ENCODE measurements around the gene HNF1B.
A peak's percentile ranks its signal among the peaks of the same experiment; 100 is the strongest.

Gene HNF1B

DNA sequence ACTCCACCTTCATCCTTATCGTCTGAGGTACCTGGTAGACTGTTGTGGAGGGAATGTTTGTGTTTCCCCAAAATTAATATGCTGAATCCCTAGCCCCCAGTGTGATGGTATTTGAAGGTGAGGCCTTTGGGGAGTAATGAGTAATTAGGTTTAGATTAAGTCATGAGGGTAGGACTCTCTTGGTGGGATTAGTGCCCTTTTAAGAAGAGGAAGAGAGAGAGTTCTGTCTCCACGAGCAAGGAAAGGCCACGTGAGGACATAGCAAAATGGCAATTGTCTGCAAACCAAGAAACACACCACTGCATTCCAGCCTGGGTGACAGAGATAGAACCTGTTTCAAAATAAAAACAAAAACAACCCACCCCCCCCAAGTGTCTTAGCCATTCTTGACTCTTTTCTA is 80.6 kb downstream of the HNF1B start:
- no peak for DNase-seq

DNA sequence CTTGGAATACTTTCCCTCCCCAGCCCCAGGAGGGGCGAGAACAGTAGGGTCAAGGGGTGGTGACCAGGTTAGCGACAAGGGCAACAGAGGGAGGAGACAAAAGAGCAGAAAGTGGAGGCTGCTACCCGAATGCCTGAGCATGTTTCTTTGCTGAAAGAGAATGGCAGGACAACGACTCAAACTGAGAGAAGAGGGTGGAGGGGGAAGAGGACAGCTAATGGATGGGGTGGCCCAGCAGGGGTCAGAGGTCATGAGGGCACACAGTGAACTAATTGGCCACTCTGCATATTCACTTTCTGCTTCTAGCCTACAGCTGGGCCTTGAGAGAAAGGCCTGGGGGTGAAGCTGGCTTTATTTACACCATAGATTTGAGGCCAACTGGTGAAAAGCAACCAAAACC is 82.5 kb downstream of the HNF1B start:
- DNase-seq = no peak

DNA sequence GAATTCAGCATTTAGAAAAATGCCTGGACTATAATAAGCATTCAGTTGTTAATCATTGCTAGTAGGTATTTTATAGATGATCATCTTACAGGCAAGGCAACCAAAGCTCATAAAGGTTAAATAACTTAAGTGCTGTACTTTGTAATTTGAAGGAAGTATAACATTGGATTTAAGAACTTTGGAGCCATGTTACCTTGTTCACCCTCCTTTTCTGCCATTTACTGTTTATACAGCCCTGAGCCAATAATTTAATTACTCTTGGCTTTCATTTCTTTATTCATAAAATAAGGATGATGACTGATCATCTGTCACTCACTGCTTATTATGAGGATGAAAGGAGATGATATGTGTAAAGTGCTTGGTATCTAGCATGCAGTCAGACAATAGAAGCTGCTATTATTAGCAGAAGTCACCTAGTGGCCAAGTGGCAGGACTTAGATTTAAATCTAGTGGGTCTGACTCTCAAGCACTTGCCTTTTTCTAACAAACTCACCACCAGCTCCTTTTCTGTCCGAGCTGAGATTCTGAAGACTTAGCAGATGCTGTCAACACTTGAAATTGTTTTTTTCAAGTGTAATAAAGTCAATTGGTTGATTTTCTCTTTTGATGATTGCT is 83.4 kb downstream of the HNF1B start:
- no peak for DNase-seq

DNA sequence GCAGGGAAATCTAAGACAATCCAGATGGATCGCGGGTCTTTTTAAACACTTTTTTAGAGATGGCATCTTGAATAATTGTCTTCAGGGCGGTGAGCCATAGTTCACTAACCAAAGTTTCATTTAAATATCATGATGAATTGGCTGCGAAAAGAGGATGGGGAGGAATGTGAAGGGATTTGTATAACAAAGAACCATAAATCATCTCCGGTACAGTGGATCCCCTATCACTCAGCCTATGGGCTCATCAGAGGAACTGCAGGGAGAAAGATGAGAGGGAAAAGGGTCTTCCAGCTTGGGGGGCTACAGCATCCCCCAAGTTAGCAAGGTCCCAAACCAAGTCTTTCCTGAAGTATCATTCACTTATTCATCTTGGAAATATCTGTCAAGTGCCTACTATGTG is 84.9 kb downstream of the HNF1B start:
- no peak for DNase-seq

DNA sequence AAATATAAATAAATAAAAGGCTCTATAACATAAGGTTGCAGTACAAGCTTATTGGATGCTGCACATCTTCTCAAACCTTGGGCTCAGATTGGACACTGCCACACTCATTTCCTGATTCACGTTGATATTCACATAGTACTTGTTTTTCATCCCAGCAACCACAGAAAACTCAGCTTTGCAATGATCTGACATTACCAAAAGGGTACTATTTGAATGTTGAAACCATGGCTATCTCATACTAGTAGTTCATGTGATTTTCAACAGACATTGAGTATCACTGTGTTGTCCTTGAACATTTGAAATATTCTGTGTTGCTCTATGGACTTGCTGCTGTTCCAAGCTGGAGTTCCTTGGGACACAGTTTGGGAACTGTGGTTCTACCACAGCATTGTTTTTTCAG is 87.7 kb downstream of the HNF1B start:
- DNase-seq = no peak

- no peak for DNase-seq
These were observed 93.0 kb downstream of the HNF1B start for GRCh38 chr17:37651849-37652248.

GRCh38 chr17:37650419-37651003 is 94.3 kb downstream of the HNF1B start:
- DNase-seq = no peak

DNA sequence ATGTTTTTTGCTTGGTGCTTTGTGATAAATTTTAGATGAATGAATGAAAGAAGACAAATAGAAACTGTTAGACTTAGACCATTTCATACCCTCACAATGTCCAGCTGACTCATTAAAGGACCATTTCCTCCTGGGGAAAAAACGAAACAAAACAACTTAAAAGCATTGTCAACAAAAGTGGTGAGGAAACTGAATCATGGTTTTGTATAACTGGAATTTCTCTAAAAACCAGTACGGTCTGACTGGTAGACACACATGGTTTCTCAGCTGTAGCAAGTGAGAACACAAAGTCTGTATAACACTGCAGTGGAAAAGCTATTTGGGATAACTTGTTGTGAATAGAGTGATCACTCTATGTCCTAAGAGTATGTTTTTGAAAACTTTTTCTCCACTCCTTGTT is 96.3 kb downstream of the HNF1B start:
- DNase-seq = no peak

GRCh38 chr17:37647856-37648255 is 97.0 kb downstream of the HNF1B start:
- DNase-seq = no peak

DNA sequence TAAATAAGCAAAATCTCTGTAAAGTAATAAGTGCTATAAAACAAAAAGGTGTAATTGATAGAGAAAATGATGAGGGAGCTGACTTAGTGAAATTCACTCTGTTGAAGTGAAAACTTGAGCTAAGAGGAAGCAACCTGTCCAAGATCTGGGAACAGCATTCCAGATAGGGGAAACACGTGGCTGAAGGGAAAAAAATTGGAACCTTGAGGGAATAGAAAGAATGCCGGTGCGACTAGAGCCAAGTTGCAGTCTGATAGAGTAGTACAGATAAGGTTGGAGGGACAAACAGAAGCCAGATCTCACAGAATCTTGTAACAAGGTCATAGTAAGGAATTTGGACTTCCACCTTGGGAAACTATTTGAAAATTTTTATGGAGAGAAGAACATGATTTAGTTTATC is 101.0 kb downstream of the HNF1B start:
- no peak for DNase-seq

GRCh38 chr17:37643118-37643766 is 101.6 kb downstream of the HNF1B start, which contains the start of gene DDX52:
TSS of gene DDX52 (minus strand) at chr17:37643446. CDS start at chr17:37643420, 26 bp downstream.
- peak; percentile 93 for DNase-seq

GRCh38 chr17:37642681-37643080 is 102.2 kb downstream of the HNF1B start:
- no peak for DNase-seq

- DNase-seq = no peak
These were observed 104.8 kb downstream of the HNF1B start for GRCh38 chr17:37640015-37640414.

GRCh38 chr17:37637956-37638355 is 106.9 kb downstream of the HNF1B start:
- DNase-seq = no peak

Measured in CD4-positive, alpha-beta T cell treated with Interleukin-17A for 4 hours (primary cell).